Measurements from ENCODE around the gene PLA2R1.

The PLA2R1 gene

GRCh38 chr2:159933040-159933726 is 129.2 kb downstream of the PLA2R1 start:
- DNase-seq (ENCODE audit: low read depth): no peak

GRCh38 chr2:159926695-159927094 is 135.7 kb downstream of the PLA2R1 start:
- DNase-seq (ENCODE audit: low read depth): no peak

- DNase-seq (ENCODE audit: low read depth): no peak
Observed at GRCh38 chr2:159925975-159926374, 136.4 kb downstream of the PLA2R1 start.

- no peak for DNase-seq (ENCODE audit: low read depth)
Observed at GRCh38 chr2:159922563-159922962, 139.9 kb downstream of the PLA2R1 start.

GRCh38 chr2:159921752-159922404 is 140.5 kb downstream of the PLA2R1 start:
- peak; percentile 65 for DNase-seq (ENCODE audit: low read depth)

GRCh38 chr2:159916511-159916910 is 145.9 kb downstream of the PLA2R1 start:
- DNase-seq (ENCODE audit: low read depth): no peak

GRCh38 chr2:159913900-159914299 is 148.5 kb downstream of the PLA2R1 start:
- no peak for DNase-seq (ENCODE audit: low read depth)

GRCh38 chr2:159912580-159912979 is 149.8 kb downstream of the PLA2R1 start:
- DNase-seq (ENCODE audit: low read depth): no peak

GRCh38 chr2:159910951-159911350 is 151.5 kb downstream of the PLA2R1 start:
- DNase-seq (ENCODE audit: low read depth): no peak

- DNase-seq (ENCODE audit: low read depth): no peak
Observed at GRCh38 chr2:159908623-159909022, 153.8 kb downstream of the PLA2R1 start.

GRCh38 chr2:159907909-159908308 is 154.5 kb downstream of the PLA2R1 start:
- DNase-seq (ENCODE audit: low read depth): no peak

- no peak for DNase-seq (ENCODE audit: low read depth)
Observed at GRCh38 chr2:159905926-159906714, 156.3 kb downstream of the PLA2R1 start.

GRCh38 chr2:159904959-159905305 is 157.5 kb downstream of the PLA2R1 start:
- no peak for DNase-seq (ENCODE audit: low read depth)

- DNase-seq (ENCODE audit: low read depth): peak; percentile 78
Observed at GRCh38 chr2:159904127-159904958, 158.1 kb downstream of the PLA2R1 start, which contains the start of gene LY75. LY75 (minus strand) TSS chr2:159904756.

- peak; percentile 52 for DNase-seq (ENCODE audit: low read depth)
Observed at GRCh38 chr2:159903443-159904126, 158.8 kb downstream of the PLA2R1 start.

GRCh38 chr2:159902722-159903121 is 159.7 kb downstream of the PLA2R1 start:
- no peak for DNase-seq (ENCODE audit: low read depth)

- no peak for DNase-seq (ENCODE audit: low read depth)
Observed at GRCh38 chr2:159900343-159900742, 162.1 kb downstream of the PLA2R1 start.

- no peak for DNase-seq (ENCODE audit: low read depth)
Observed at GRCh38 chr2:159898441-159898840, 164.0 kb downstream of the PLA2R1 start.

- DNase-seq (ENCODE audit: low read depth): no peak
Observed at GRCh38 chr2:159897720-159898119, 164.7 kb downstream of the PLA2R1 start.

GRCh38 chr2:159897081-159897480 is 165.3 kb downstream of the PLA2R1 start:
- DNase-seq (ENCODE audit: low read depth): no peak

GRCh38 chr2:159895258-159896065 is 167.0 kb downstream of the PLA2R1 start:
- no peak for DNase-seq (ENCODE audit: low read depth)
